ENCODE data around the gene C12orf60.

The C12orf60 gene

GRCh38 chr12:14777271-14777670 is 26.2 kb upstream of the C12orf60 start:
- DNase-seq (ENCODE audit: low read depth): no peak

DNA sequence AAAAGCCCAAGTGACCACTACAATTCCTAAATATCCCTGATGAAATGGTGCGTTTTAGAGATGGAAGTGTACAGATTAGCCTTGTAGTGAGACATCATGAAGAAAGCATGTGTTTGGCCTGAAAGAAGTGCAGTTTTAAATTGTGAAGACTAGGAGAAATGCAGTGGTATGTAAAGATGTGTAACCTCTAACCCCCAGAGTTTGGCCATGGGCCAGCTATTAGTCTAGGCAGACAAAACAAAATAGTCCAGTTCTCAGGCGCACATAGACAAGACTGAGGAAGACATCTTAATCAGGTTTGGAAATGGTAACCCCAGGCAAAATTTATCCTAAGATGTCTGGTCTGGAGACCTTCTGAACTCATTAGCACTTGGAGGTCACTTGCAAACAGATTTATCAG is 23.6 kb upstream of the C12orf60 start:
- DNase-seq (ENCODE audit: low read depth): no peak

- no peak for DNase-seq (ENCODE audit: low read depth)
These were observed 22.6 kb upstream of the C12orf60 start for GRCh38 chr12:14780859-14781258.

DNA sequence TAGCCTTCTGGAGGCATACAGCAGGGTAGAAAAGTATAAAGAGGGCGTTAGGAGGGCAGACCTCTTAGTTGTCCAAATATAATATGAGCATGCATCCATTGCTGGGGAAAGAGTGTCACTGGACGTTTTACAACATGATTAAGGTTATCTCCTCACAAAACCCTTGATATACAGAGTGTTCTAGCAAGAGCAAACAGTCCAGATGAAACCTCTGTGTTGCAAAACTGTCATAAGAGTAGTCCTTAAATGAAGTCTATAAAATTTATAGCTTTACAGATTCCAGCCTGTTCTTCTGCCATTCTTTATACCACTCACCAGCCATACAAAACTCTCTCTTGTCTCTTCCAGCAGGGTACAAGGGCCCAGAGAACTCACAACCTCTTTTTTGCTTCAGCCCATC is 21.9 kb upstream of the C12orf60 start:
- no peak for DNase-seq (ENCODE audit: low read depth)

DNA sequence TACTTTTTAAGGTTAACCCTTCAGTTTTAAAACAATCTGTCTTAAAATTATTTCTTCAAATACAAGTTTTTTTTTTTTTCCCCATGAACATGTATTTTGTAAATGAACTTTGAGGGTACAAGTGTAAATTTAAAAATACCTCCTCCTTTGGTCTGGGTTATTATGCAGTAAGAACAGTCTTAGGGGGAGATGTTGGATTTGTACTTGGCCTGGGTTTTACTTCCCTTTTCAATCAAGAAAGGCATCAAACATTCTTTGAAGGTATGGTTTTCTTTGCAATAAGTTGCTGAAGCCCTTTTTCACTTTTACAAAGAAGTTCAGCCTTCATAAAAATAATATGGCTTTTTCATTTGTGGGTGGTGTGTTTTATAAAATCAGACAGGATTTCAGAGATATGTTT is 20.7 kb upstream of the C12orf60 start:
- DNase-seq (ENCODE audit: low read depth): no peak

DNA sequence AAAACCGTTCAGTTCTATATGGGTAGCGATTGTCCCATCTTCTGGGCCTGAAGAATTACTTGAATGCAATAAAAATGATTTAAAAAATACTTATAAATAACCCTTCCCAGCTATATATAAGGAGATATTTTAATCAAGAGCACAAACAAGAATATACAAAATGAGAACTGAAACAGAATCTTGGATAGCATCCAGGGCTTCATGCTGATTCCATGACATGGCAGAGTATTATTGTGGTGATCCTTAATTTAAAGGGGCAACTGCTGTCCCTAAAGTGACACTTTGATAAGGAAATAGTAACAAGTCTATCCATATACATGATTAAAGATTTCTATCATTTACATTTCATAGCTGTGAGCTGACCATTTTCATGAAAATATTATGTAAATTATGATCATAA is 19.0 kb upstream of the C12orf60 start:
- no peak for DNase-seq (ENCODE audit: low read depth)

GRCh38 chr12:14785568-14785967 is 17.9 kb upstream of the C12orf60 start:
- no peak for DNase-seq (ENCODE audit: low read depth)

GRCh38 chr12:14795028-14795448 is 8.4 kb upstream of the C12orf60 start:
- DNase-seq (ENCODE audit: low read depth): no peak

DNA sequence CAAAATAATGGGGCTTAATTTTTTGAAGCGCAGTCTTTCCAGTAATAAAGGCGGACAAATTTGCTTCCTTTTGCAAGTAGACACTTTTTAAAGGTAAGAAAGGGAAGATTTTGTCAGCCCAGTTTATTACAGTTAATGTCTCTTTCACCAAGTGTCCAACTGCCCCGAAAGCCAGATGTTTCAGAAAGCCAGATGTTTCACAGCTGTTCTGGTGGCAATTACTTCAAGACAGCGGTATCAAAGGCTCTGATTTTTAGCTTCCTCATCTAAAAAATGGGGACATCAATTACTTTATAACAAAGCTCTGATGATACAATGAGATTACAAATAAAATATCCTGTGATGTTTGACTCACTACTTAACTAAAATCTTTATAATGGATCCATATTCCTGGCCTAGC is 1.2 kb upstream of the C12orf60 start:
- DNase-seq (ENCODE audit: low read depth): no peak

DNA sequence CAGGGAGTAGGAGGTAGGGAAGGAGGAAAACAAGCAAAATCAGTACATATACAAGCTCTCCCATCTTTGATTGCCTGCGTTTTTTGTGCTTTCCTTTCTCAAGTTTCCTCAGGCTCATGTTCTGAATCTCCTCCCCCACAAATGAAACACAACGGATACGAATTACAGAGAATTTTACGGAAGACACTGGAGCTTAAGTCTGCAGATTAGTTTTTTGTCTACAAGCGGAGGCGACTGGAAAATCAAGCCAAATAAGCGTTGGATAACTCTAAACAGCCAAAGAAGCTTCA is 804 bp upstream of the C12orf60 start:
- DNase-seq (ENCODE audit: low read depth): no peak

DNA sequence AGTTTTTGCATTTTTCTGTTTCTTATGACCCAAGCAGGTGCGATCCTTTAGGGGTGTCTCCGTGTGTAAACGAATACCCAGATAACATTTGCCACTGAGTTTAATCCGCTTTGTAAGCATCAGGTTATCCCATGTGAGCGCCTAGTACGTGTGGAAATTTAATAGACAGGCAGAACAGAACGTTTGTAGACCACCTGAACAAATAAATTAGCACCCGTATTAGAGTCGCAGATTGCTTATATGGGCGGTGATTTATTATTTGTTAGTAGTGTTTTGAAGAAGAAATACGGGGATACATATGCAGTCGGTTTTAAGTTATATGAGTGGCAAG is 325 bp downstream of the C12orf60 start:
- no peak for DNase-seq (ENCODE audit: low read depth)

- DNase-seq (ENCODE audit: low read depth): no peak
These were observed 6.9 kb downstream of the C12orf60 start for GRCh38 chr12:14810167-14810952.

DNA sequence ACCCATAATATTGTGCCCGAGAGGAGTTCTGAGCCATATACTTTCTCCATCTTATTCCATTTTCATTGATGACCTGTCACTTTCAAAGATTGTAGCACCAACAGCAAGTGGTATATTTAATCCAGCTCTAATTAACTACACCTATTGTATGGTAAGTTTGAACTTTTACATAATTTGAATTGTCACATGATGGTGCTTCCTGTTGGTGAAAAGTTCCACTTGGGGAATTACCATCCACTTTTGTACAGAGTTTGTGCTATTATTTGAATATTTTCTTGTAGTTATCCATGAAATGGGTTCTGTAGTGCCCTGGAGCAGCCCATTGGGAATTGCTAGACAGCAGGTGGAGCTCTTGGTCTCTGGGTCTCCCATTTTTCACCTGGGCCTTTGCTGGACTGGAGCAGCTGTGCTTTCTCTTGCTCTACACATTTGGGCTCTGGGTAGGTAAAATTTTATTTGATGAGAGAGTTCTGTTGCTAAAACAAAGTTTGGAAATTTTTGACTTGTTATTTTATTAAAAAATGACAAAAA is 7.5 kb downstream of the C12orf60 start:
- no peak for DNase-seq (ENCODE audit: low read depth)

DNA sequence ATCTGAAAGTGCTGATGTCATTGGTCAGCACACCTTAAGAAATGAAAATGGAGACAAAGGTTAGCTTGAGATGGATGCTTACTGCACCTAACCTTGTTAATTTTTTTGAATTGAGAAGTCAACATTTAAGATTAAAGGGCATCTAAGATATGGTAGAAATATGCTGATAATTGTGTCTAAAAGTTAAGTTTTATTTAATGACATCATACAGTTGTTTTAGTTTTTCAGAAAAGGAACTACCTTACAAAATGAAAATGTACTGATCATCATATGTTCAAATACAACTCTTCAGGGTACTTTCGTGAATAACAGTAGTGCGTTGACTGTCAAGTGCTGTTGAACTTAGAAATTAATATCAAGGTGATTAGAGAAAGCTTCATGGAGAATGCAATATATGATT is 8.0 kb downstream of the C12orf60 start:
- DNase-seq (ENCODE audit: low read depth): no peak

DNA sequence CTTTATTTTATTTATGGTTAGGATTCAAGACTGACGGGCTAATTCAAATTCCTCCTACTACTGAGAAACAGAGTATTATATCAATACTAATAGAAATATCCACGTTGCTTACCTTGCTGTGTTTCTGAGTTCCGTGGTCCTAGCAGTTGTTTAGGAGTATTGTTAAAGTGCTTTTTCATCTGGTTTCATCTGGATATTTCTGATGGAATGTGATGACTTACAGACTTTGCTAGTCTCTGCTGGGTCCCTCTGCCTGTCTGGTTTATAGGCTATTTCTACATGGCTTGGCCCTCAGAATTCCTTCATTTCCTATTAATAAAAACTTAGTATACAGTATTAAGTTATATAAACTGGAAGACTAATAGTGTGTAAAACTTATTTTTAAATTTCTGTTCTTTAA is 10.5 kb downstream of the C12orf60 start, which contains the start of gene SMCO3:
TSS of gene SMCO3 (minus strand) at position 169 of the 400 bp plus-strand sequence. CDS start 7,502 bp downstream, outside the sequence.
- DNase-seq (ENCODE audit: low read depth): no peak

- DNase-seq (ENCODE audit: low read depth): no peak
These were observed 20.7 kb downstream of the C12orf60 start for GRCh38 chr12:14824012-14824634.

- no peak for DNase-seq (ENCODE audit: low read depth)
These were observed 21.8 kb downstream of the C12orf60 start for GRCh38 chr12:14825256-14825655.

DNA sequence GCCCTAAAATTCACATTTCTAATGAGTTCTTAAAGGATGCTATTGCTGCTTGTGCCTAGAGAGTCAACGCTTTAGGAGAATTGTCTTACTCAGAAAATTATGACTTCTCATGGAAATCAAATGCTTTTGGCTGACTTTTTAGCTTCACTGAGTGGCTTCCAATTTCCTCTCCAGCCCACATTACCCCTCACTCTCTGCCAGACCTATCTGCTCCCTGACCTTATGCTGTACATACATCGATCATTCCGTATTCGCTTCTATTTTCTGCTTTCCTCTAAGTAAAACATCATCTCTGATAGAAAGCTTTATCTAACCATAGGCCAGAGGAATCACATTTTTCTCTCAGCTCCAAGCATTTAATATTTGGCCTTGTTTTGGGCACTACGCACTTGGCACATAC is 23.0 kb downstream of the C12orf60 start:
- DNase-seq (ENCODE audit: low read depth): no peak

GRCh38 chr12:14827043-14827442 is 23.6 kb downstream of the C12orf60 start:
- DNase-seq (ENCODE audit: low read depth): no peak

GRCh38 chr12:14828892-14829291 is 25.4 kb downstream of the C12orf60 start:
- no peak for DNase-seq (ENCODE audit: low read depth)

GRCh38 chr12:14833336-14833735 is 29.9 kb downstream of the C12orf60 start:
- no peak for DNase-seq (ENCODE audit: low read depth)

DNA sequence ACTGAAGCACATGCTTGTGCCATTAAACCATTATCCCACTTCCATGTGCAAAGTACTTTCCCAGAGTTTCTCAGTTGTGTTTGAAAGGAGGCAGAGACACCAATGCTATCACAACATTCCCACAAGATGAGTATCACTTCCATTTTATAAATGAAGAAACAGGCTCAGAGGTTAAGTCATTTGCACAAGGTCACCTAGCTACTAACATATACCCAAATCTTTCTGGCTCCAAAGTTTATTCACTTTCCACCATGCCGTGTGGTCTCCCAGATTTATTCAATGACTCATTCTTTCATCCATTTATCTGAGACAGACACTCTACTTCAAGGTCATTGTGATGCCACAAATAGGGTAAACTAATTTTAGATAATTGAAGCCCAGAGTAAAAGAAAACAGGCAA is 30.5 kb downstream of the C12orf60 start:
- DNase-seq (ENCODE audit: low read depth): no peak

DNA sequence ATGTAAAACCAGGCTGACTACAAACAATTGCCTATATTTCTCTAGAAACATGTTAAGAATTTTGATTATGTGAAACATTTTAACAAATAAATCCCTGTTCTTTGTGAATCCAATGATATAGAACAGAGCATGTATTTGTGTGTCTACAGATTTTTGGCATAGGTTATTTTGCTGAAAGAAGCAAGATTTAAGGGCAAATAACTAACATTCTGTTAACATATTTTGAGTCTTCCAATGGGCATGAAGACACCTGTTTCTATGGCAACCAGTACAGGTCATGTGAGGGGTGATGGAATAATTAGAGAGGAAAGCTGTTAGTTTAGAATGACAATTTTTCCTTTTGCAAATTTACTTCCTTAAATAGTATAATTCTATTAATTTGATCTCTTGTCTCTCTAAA is 31.0 kb downstream of the C12orf60 start:
- no peak for DNase-seq (ENCODE audit: low read depth)

Data from CMK (cell line).